K562 (cell line): ENCODE measurements around the gene CACYBP. TPM values are rescaled to one million over a fixed set of nuclear protein-coding genes. Genes with fewer than 3 reads are reported as not detected.

Source experiments
- ATAC-seq: fragments of 200-7000 bp; cut with Tn5 transposase; 3 replicates; pipeline ENCODE4 v1.9.1; 2020; ENCODE audit warnings: moderate library complexity
- BruUV-seq: library from RNA; stranded (reverse); fragments of 400-500 nt; replicated peaks from 2 replicates; lab custom pipeline; 2021; lab: Mats Ljungman, UMichigan
- CTCF ChIA-PET: fragments of 300-600 bp; formaldehyde crosslinking; extraction: SDS; loops from one replicate; lab custom pipeline; 2021; ENCODE audit warnings: low intra/inter-chr PET ratio; lab: Yijun Ruan, JAX
- POLR2A ChIA-PET: fragments of 300-600, 350-650 bp; sonication (Branson Sonifier 250); formaldehyde crosslinking; extraction: SDS; loops from one replicate; lab custom pipeline; 2021; ENCODE audit warnings: antibody characterized with exemption, inconsistent platforms; lab: Yijun Ruan, JAX
- DNase-seq, 4 experiments: peaks; one replicate each; pipeline versions ENCODE4 v3.0.0 to v3.0.0-alpha.2; 2011 to 2018; ENCODE audit warnings: low spot score in 3 of 4, mixed read lengths in 3 of 4; ENCODE audit errors: extremely low read depth in 1 of 4
- FAIRE-seq: peaks from 2 replicates; lab custom pipeline; 2011; peaks lifted over from hg19 to GRCh38; lab: Jason Lieb, UNC
- H2AFZ ChIP-seq: 2 replicates; pipeline ENCODE4 v1.6.0; 2011; ENCODE audit warnings: low read depth, low read length, control low read depth, inconsistent platforms
- H3K27ac ChIP-seq: fragments of 200-600 bp; 3 replicates; pipeline ENCODE4 v1.8.0; 2011; ENCODE audit warnings: low read depth, mild to moderate bottlenecking, control low read depth, inconsistent platforms, low read length, moderate library complexity, mixed read lengths; ENCODE audit errors: extremely low read depth
- H3K27me3 ChIP-seq, 2 experiments: fragments of 300-600 bp in 1 of 2; 2 replicates in 1 of 2; 3 replicates in 1 of 2; pipeline versions ENCODE4 v1.6.0 to v1.8.0; 2011; ENCODE audit warnings: inconsistent platforms in 2 of 2, low read length in 2 of 2, mild to moderate bottlenecking in 1 of 2, mixed read lengths in 1 of 2, moderate library complexity in 1 of 2; ENCODE audit not compliant: control insufficient read depth in 2 of 2, insufficient read depth in 2 of 2
- H3K36me3 ChIP-seq: fragments of 300-600 bp; 3 replicates; pipeline ENCODE4 v1.8.0; 2011; ENCODE audit warnings: mild to moderate bottlenecking, low read length, inconsistent platforms; ENCODE audit not compliant: control insufficient read depth, insufficient read depth
- H3K4me1 ChIP-seq, 2 experiments: fragments of 200-600 bp in 1 of 2; replicated peaks in 1 of 2; 2 replicates in 1 of 2; 3 replicates in 1 of 2; pipeline versions ENCODE4 v1.5.1 to v1.8.0; 2011; ENCODE audit warnings: inconsistent platforms in 2 of 2, low read length in 2 of 2, mild to moderate bottlenecking in 1 of 2, mixed read lengths in 1 of 2, moderate library complexity in 1 of 2; ENCODE audit not compliant: control insufficient read depth in 2 of 2, insufficient read depth in 2 of 2
- H3K4me2 ChIP-seq: 2 replicates; pipeline ENCODE4 v1.6.1; 2011; ENCODE audit warnings: low read length, control low read depth, inconsistent platforms, mixed read lengths; ENCODE audit not compliant: insufficient read depth
- H3K4me3 ChIP-seq: fragments of 200-600 bp; sonication (generic), shearing (Covaris generic); 2 replicates; pipeline ENCODE4 v1.5.1; 2016; ENCODE audit warnings: control low read depth, inconsistent platforms
- H3K79me2 ChIP-seq: fragments of 200-600 bp; 3 replicates; pipeline ENCODE4 v1.8.0; 2011; ENCODE audit warnings: low read length, inconsistent platforms; ENCODE audit not compliant: control insufficient read depth, insufficient read depth
- H3K9ac ChIP-seq, 2 experiments: 2 replicates each; pipeline versions ENCODE4 v1.6.0 to v1.6.1; 2011; ENCODE audit warnings: low read depth in 2 of 2, low read length in 2 of 2, control low read depth in 1 of 2, inconsistent platforms in 1 of 2, mild to moderate bottlenecking in 1 of 2, mixed read lengths in 1 of 2; ENCODE audit not compliant: insufficient read depth in 1 of 2
- H3K9me1 ChIP-seq: one replicate; pipeline ENCODE4 v1.6.0; 2011; ENCODE audit warnings: inconsistent platforms, mild to moderate bottlenecking, low read length, moderate library complexity; ENCODE audit not compliant: control insufficient read depth, insufficient read depth
- H3K9me3 ChIP-seq: replicated peaks from 2 replicates; pipeline ENCODE4 v1.5.1; 2011; ENCODE audit warnings: low read depth, low read length, inconsistent platforms; ENCODE audit not compliant: control insufficient read depth, insufficient read depth
- H4K20me1 ChIP-seq: replicated peaks from 2 replicates; pipeline ENCODE4 v1.6.1; 2011; ENCODE audit warnings: low read length, inconsistent platforms, mixed read lengths; ENCODE audit not compliant: control insufficient read depth, insufficient read depth
- ATF1 ChIP-seq, 2 experiments: fragments of 450-650 bp in 1 of 2; IDR thresholded peaks; 2 replicates each; pipeline ENCODE4 v1.6.1; 2016; ENCODE audit warnings: missing compliant biosample characterization in 1 of 2, missing genetic modification characterization in 1 of 2
- BRF2 ChIP-seq: IDR thresholded peaks from 3 replicates; pipeline ENCODE4 v1.6.1; 2011; ENCODE audit warnings: borderline replicate concordance, mild to moderate bottlenecking; ENCODE audit not compliant: insufficient read length, insufficient read depth
- E2F6 ChIP-seq, 2 experiments: IDR thresholded peaks; 2 replicates each; pipeline ENCODE4 v1.6.1; 2011; ENCODE audit warnings: borderline replicate concordance in 1 of 2, control low read depth in 1 of 2, low read depth in 1 of 2, low read length in 1 of 2, mild to moderate bottlenecking in 1 of 2, mixed read lengths in 1 of 2, moderate library complexity in 1 of 2; ENCODE audit not compliant: insufficient read depth in 1 of 2, insufficient read length in 1 of 2, poor library complexity in 1 of 2, severe bottlenecking in 1 of 2; ENCODE audit errors: extremely low read depth in 1 of 2
- MAFG ChIP-seq: fragments of 450-650 bp; conservative IDR thresholded peaks from 2 replicates; pipeline ENCODE4 v1.6.1; 2016; ENCODE audit warnings: missing genetic modification characterization, missing compliant biosample characterization
- MEF2D ChIP-seq: conservative IDR thresholded peaks from 2 replicates; pipeline ENCODE4 v1.6.1; 2016; ENCODE audit warnings: low read depth, missing genetic modification characterization, missing compliant biosample characterization
- POLR2AphosphoS2 ChIP-seq: IDR thresholded peaks from 2 replicates; pipeline ENCODE4 v1.6.1; 2012; ENCODE audit warnings: low read length, improper control_type of control experiment
- RBM39 ChIP-seq: fragments of 200-400 bp; formaldehyde crosslinking; optimal IDR thresholded peaks from 2 replicates; pipeline ENCODE3; 2018; ENCODE audit warnings: low read depth, low read length
- ZFX ChIP-seq: sonication (generic); formaldehyde crosslinking; IDR thresholded peaks from 2 replicates; pipeline ENCODE4 v1.8.0; 2022; ENCODE audit warnings: mild to moderate bottlenecking, missing genetic modification reagents, moderate library complexity
- ZNF3 ChIP-seq: fragments of 250-450 bp; sonication (Bioruptor Pico); IDR thresholded peaks from 2 replicates; pipeline ENCODE4 v1.5.0; 2021; ENCODE audit warnings: mild to moderate bottlenecking, moderate library complexity
- WGBS: fragments of 100-300 bp; shearing (Covaris generic); methylation state at CpG from one replicate; pipeline ENCODE4 v1.1.6; 2016; ENCODE audit warnings: low coverage, mixed read lengths; ENCODE audit not compliant: insufficient coverage; ENCODE audit errors: missing lambda C conversion rate; 5-methylcytosine and 5-hydroxymethylcytosine counted together
- in situ Hi-C: fragments of 300-500 bp; cut with MboI; formaldehyde crosslinking; loops from 4 replicates; pipeline ENCODE4 v1.15.0; 2018; ENCODE audit warnings: inconsistent platforms, mixed read lengths
- intact Hi-C: fragments of 100-400 bp; cut with micrococcal nuclease; formaldehyde crosslinking; loops from 2 replicates; pipeline ENCODE4 v1.14.2; 2022
- polyA plus RNA-seq, 8 experiments: library from polyadenylated mRNA; depleted of rRNA in 4 of 8; stranded (reverse) in 5 of 8; unstranded in 3 of 8; fragments of >200 nt; fragmentation: Nextera tagmentation in 2 of 8; fragmentation: Illumina TruSeq in 1 of 8; extraction: Ambion mirVana in 2 of 8; extraction: Trizol in 1 of 8; gene quantifications; 2 replicates each; pipeline versions ENCODE4 v1.2.1 to v1.2.3, GENCODE V29; 2011 to 2014; ENCODE audit warnings: inconsistent platforms in 1 of 8, missing spikeins in 1 of 8
- total RNA-seq, 7 experiments: library from RNA; depleted of rRNA in 6 of 7; stranded (reverse); fragments of >200 nt in 6 of 7; fragmentation: Illumina TruSeq in 2 of 7; extraction: Trizol in 2 of 7; gene quantifications; 2 replicates each; pipeline versions ENCODE4 v1.2.1 to v1.2.3, GENCODE V29; 2011 to 2021; ENCODE audit warnings: low replicate concordance in 1 of 7

The CACYBP gene
- total and polyA plus RNA-seq, 9 of the 15 experiments (the other 6 are each of a cell fraction or from before 2014, with no cell fraction given): 147 to 1,576 (median 488) TPM

- no peaks in the 10 kb centered on the region for H4K20me1 ChIP-seq
- in situ Hi-C loops: loop anchor here (10.0 to 25.0 kb wide), 2 partner anchors 104 to 727 kb away; no protein-coding TSS in a partner anchor
Observed at GRCh38 chr1:174988986-174989385, 10.8 kb upstream of the CACYBP start.

GRCh38 chr1:174989536-174990220 lies 10.1 kb upstream of the CACYBP start:
- no peaks in the 10 kb centered on the region for H4K20me1 ChIP-seq
- WGBS: 86% methylated on average over 5 of the region's 5 CpGs
- H3K9me1 ChIP-seq: no peaks in the 10 kb centered on the region
- no peak overlapping the region for H2AFZ ChIP-seq
- no peak overlapping the region for H3K27ac ChIP-seq
- CTCF ChIA-PET: interaction anchor here (0.6 kb wide), 1 partner anchor 126 kb away, joined by 3 read pairs; no protein-coding TSS in a partner anchor
- H3K9me3 ChIP-seq: no peaks in the 10 kb centered on the region
- ATAC-seq: no peak
- POLR2A ChIA-PET: interaction anchor here (0.7 to 3.5 kb wide), 4 partner anchors 10 to 34 kb away, joined by 3 to 22 read pairs (median 4); partner anchors contain the start of genes CACYBP and MRPS14
- no peak overlapping the region for H3K4me2 ChIP-seq
- H3K4me1 ChIP-seq: no peaks in the 10 kb centered on the region
- no peak for DNase-seq
- no peak overlapping the region for H3K4me3 ChIP-seq
- H3K79me2 ChIP-seq: no peaks in the 10 kb centered on the region
- no peak for FAIRE-seq
- no TSS peak for BruUV-seq
- TF ChIP-seq E2F6 (IDR thresholded peaks at IDR 0.05; ENCODE audit: borderline replicate concordance in 1 of 2, extremely low read depth in 1 of 2, insufficient read depth in 1 of 2, insufficient read length in 1 of 2, low read depth in 1 of 2, low read length in 1 of 2, poor library complexity in 1 of 2, severe bottlenecking in 1 of 2) (no peak), ZFX (CRISPR knock-in tag) (no peak), MAFG (tag) (no peak), ATF1 (CRISPR knock-in tag; IDR thresholded peaks at IDR 0.05) (no peak), ATF1 (tag; IDR thresholded peaks at IDR 0.05) (no peak), BRF2 (no peak), RBM39 (no peak), ZNF3 (CRISPR knock-in tag) (no peak)
- TF ChIP-seq, all 486 proteins: peak for 0
- Histone ChIP-seq H3K9ac (no peak overlapping the region), H3K36me3 (peaks cover 8% of the 10 kb centered on the region; the same call in 1 of the 3 replicates), H3K27me3 (no peaks in the 10 kb centered on the region)
- intact Hi-C loops (no loop called here), in situ Hi-C loops (loop anchor here (10.0 to 25.0 kb wide), 2 partner anchors 105 to 727 kb away; no protein-coding TSS in a partner anchor)

More at GRCh38 chr1:174988986-174989385, 10.8 kb upstream of the CACYBP start:
- H3K27ac ChIP-seq: no peak overlapping the region
- POLR2A ChIA-PET: interaction anchor here (1.9 to 3.5 kb wide), 2 partner anchors 10 to 13 kb away, joined by 4 to 22 read pairs; partner anchors contain the start of gene CACYBP
- no TSS peak for BruUV-seq
- H3K36me3 ChIP-seq: peaks cover 8% of the 10 kb centered on the region; the same call in 1 of the 3 replicates
- no peaks in the 10 kb centered on the region for H3K9me1 ChIP-seq
- 83% methylated on average over 3 of the region's 3 CpGs for WGBS
- H3K4me2 ChIP-seq: no peak overlapping the region
- intact Hi-C loops: no loop called here
- H3K4me3 ChIP-seq: no peak overlapping the region
- DNase-seq (no peak), ATAC-seq (no peak), FAIRE-seq (no peak)
- H2AFZ ChIP-seq: no peak overlapping the region
- no peak overlapping the region for H3K9ac ChIP-seq
- no peaks in the 10 kb centered on the region for H3K27me3 ChIP-seq
- CTCF ChIA-PET: interaction anchor here (0.6 kb wide), 1 partner anchor 125 kb away, joined by 3 read pairs; no protein-coding TSS in a partner anchor
- H3K4me1 ChIP-seq: no peaks in the 10 kb centered on the region
- 0 out of 2 replicates have a peak, but pooled peaks have one; percentile 41 for TF ChIP-seq POLR2AphosphoS2
- no peak for TF ChIP-seq MEF2D
- H3K9me3 ChIP-seq: no peaks in the 10 kb centered on the region
- H3K79me2 ChIP-seq: no peaks in the 10 kb centered on the region
